ENCODE data around the gene ZNF814.

Gene ZNF814

GRCh38 chr19:57905258-57905657, 16.4 kb upstream of the ZNF814 start:
- Histone ChIP-seq H3K9me3 (ENCODE audit: control insufficient read depth, insufficient read depth, low read depth, low read length) (no peaks in the 10 kb centered on the region; the same call in 1 of the 2 replicates), H3K4me3 (ENCODE audit: low read depth, low read length) (no peak overlapping the region), H3K4me1 (ENCODE audit: control insufficient read depth, insufficient read depth, low read length) (no peaks in the 10 kb centered on the region), H3K36me3 (ENCODE audit: control insufficient read depth in 2 of 2, insufficient read depth in 1 of 2, low read length in 2 of 2) (peaks cover 15 to 35% of the 10 kb centered on the region in 2 experiments), H3K27ac (ENCODE audit: extremely low read depth, low read depth, low read length) (no peak overlapping the region)
- CTCF ChIA-PET: interaction anchor here (0.6 kb wide), 1 partner anchor 305 kb away, joined by 3 read pairs; no protein-coding TSS in a partner anchor
- POLR2A ChIA-PET: interaction anchor here (0.6 to 2.3 kb wide), 2 partner anchors 11 to 621 kb away, joined by 4 to 5 read pairs; no protein-coding TSS in a partner anchor
- TF ChIP-seq ZNF555 (tag by site-specific recombination; conservative IDR thresholded peaks at IDR 0.05): no peak
- no peak for TF ChIP-seq ZNF792 (tag by site-specific recombination; IDR thresholded peaks at IDR 0.05)
- no peak for TF ChIP-seq ZNF776 (tag by site-specific recombination; IDR thresholded peaks at IDR 0.05; ENCODE audit: borderline replicate concordance)
- no peak for TF ChIP-seq ZBTB1 (tag by site-specific recombination; IDR thresholded peaks at IDR 0.05)
- TF ChIP-seq ZNF621 (tag by site-specific recombination; IDR thresholded peaks at IDR 0.05): no peak
- TF ChIP-seq PRDM10 (tag by site-specific recombination; IDR thresholded peaks at IDR 0.05): no peak
- no peak for TF ChIP-seq ZNF221 (tag by site-specific recombination; IDR thresholded peaks at IDR 0.05; ENCODE audit: borderline replicate concordance)

- Histone ChIP-seq H3K36me3 (ENCODE audit: control insufficient read depth in 2 of 2, insufficient read depth in 1 of 2, low read length in 2 of 2) (peaks cover 13 to 24% of the 10 kb centered on the region in 2 experiments), H3K27ac (ENCODE audit: extremely low read depth, low read depth, low read length) (no peak overlapping the region), H3K4me3 (ENCODE audit: low read depth, low read length) (no peak overlapping the region), H3K9me3 (ENCODE audit: control insufficient read depth, insufficient read depth, low read depth, low read length) (no peaks in the 10 kb centered on the region; the same call in 1 of the 2 replicates), H3K4me1 (ENCODE audit: control insufficient read depth, insufficient read depth, low read length) (no peaks in the 10 kb centered on the region)
- CTCF ChIA-PET: interaction anchor here (0.6 to 1.4 kb wide), 8 partner anchors 13 to 252 kb away, joined by 3 to 4 read pairs (median 3); partner anchors contain the start of gene ZNF417
- POLR2A ChIA-PET: interaction anchor here (2.3 kb wide), 1 partner anchor 10 kb away, joined by 5 read pairs; no protein-coding TSS in a partner anchor
- TF ChIP-seq ZNF777 (tag by site-specific recombination; IDR thresholded peaks at IDR 0.05; ENCODE audit: borderline replicate concordance) (no peak), ZNF654 (tag by site-specific recombination; IDR thresholded peaks at IDR 0.05; ENCODE audit: low read depth) (no peak)
These were observed 14.9 kb upstream of the ZNF814 start for GRCh38 chr19:57903618-57904184.

- ChIA-PET POLR2A (interaction anchor here (0.5 kb wide), 1 partner anchor 36 kb away, joined by 10 read pairs; no protein-coding TSS in a partner anchor), CTCF (interaction anchor here (0.7 kb wide), 1 partner anchor 18 kb away, joined by 3 read pairs; no protein-coding TSS in a partner anchor)
- Histone ChIP-seq H3K4me3 (ENCODE audit: low read depth, low read length) (no peak overlapping the region), H3K27ac (ENCODE audit: extremely low read depth, low read depth, low read length) (no peak overlapping the region), H3K9me3 (ENCODE audit: control insufficient read depth, insufficient read depth, low read depth, low read length) (no peaks in the 10 kb centered on the region), H3K36me3 (ENCODE audit: control insufficient read depth in 2 of 2, insufficient read depth in 1 of 2, low read length in 2 of 2) (peaks cover 5 to 6% of the 10 kb centered on the region in 2 experiments), H3K4me1 (ENCODE audit: control insufficient read depth, insufficient read depth, low read length) (no peaks in the 10 kb centered on the region)
- no peak for TF ChIP-seq ZNF555 (tag by site-specific recombination; conservative IDR thresholded peaks at IDR 0.05)
- TF ChIP-seq ZNF302 (tag by site-specific recombination; IDR thresholded peaks at IDR 0.05; ENCODE audit: low read depth): no peak
- no peak for TF ChIP-seq ZNF354C (tag by site-specific recombination; IDR thresholded peaks at IDR 0.05; ENCODE audit: borderline replicate concordance, low read depth)
- no peak for TF ChIP-seq ZNF157 (tag by site-specific recombination; IDR thresholded peaks at IDR 0.05)
- TF ChIP-seq ZNF214 (tag by site-specific recombination; IDR thresholded peaks at IDR 0.05; ENCODE audit: borderline replicate concordance): no peak
- TF ChIP-seq KLF17 (tag by site-specific recombination; IDR thresholded peaks at IDR 0.05): no peak
- no peak for TF ChIP-seq ZNF350 (tag by site-specific recombination; IDR thresholded peaks at IDR 0.05)
- no peak for TF ChIP-seq ZNF488 (tag by site-specific recombination; IDR thresholded peaks at IDR 0.05)
- no peak for TF ChIP-seq ZSCAN5A (tag by site-specific recombination; IDR thresholded peaks at IDR 0.05)
- no peak for TF ChIP-seq ZIC2 (tag by site-specific recombination; IDR thresholded peaks at IDR 0.05)
- no peak for TF ChIP-seq ZNF292 (tag by site-specific recombination; IDR thresholded peaks at IDR 0.05; ENCODE audit: borderline replicate concordance, low read depth)
- no peak for TF ChIP-seq ZNF645 (tag by site-specific recombination; IDR thresholded peaks at IDR 0.05)
These were observed 11.5 kb upstream of the ZNF814 start for GRCh38 chr19:57900311-57900710.

Measured in HEK293 (cell line).